NCI-H82 (cell line): Measurements from ENCODE around the gene PRLHR.

Experiments
- DNase-seq: peaks from one replicate; lab custom pipeline; 2025; lab: John Stamatoyannopoulos, UW

PRLHR gene

GRCh38 chr10:118595598-118596425 lies at the start of gene PRLHR:
Gene PRLHR (minus strand): TSS chr10:118595648. CDS start chr10:118595244, 404 bp downstream.
- peak; percentile 84 for DNase-seq

GRCh38 chr10:118642228-118642627 lies 46.8 kb upstream of the PRLHR start:
- no peak for DNase-seq

GRCh38 chr10:118638680-118639079 lies 43.2 kb upstream of the PRLHR start:
- no peak for DNase-seq

- no peak for DNase-seq
Observed at GRCh38 chr10:118635674-118636402, 40.4 kb upstream of the PRLHR start.

- DNase-seq: peak; percentile 59
Observed at GRCh38 chr10:118633786-118634185, 38.3 kb upstream of the PRLHR start.

- no peak for DNase-seq
Observed at GRCh38 chr10:118629211-118629610, 33.8 kb upstream of the PRLHR start.

GRCh38 chr10:118628397-118628796 lies 32.9 kb upstream of the PRLHR start:
- DNase-seq: no peak

GRCh38 chr10:118626953-118627352 lies 31.5 kb upstream of the PRLHR start:
- DNase-seq: peak; percentile 2

- no peak for DNase-seq
Observed at GRCh38 chr10:118625504-118625903, 30.1 kb upstream of the PRLHR start.

GRCh38 chr10:118624747-118625146 lies 29.3 kb upstream of the PRLHR start:
- peak; percentile 17 for DNase-seq

- DNase-seq: no peak
Observed at GRCh38 chr10:118621304-118621942, 26.0 kb upstream of the PRLHR start.

- DNase-seq: peak; percentile 69
Observed at GRCh38 chr10:118613863-118614262, 18.4 kb upstream of the PRLHR start.

GRCh38 chr10:118610577-118610976 lies 15.1 kb upstream of the PRLHR start:
- DNase-seq: no peak

GRCh38 chr10:118607768-118608354 lies 12.4 kb upstream of the PRLHR start:
- DNase-seq: no peak

- no peak for DNase-seq
Observed at GRCh38 chr10:118605694-118606093, 10.2 kb upstream of the PRLHR start.

GRCh38 chr10:118596426-118597124 lies 1.1 kb upstream of the PRLHR start:
- DNase-seq: peak; percentile 60

GRCh38 chr10:118595064-118595420 lies 406 bp downstream of the PRLHR start:
- no peak for DNase-seq

GRCh38 chr10:118594392-118595063 lies 920 bp downstream of the PRLHR start:
- DNase-seq: no peak

GRCh38 chr10:118592675-118593330 lies 2.6 kb downstream of the PRLHR start:
- DNase-seq: peak; percentile 52

- DNase-seq: peak; percentile 95
Observed at GRCh38 chr10:118590334-118590733, 5.1 kb downstream of the PRLHR start.
